ENCODE data around the gene PCDHGA8.

GRCh38 chr5:141431286-141431685 lies 38.9 kb downstream of the PCDHGA8 start:
- TF ChIP-seq POLR2A (IDR thresholded peaks at IDR 0.05; ENCODE audit: low read length): no peak
- TF ChIP-seq GATA1 (IDR thresholded peaks at IDR 0.05; ENCODE audit: low read depth, low read length): no peak

Measured in erythroblast (primary cell).